ENCODE data around the gene KRT77. TPM values are rescaled to one million over a fixed set of nuclear protein-coding genes. Genes with fewer than 3 reads are reported as not detected.
"Not testable (repeated sequence)": the region's sequence is repeated elsewhere in the genome, so short reads cannot be mapped to it uniquely, and the experiment has no call there.

KRT77 gene
- polyA plus RNA-seq, 4 donors = not detected

- no peak for DNase-seq (ENCODE audit: low read depth in 4 of 4, low spot score in 2 of 4)
Observed at GRCh38 chr12:52724384-52724783, 21.1 kb upstream of the KRT77 start.

- DNase-seq (ENCODE audit: low read depth in 4 of 4, low spot score in 2 of 4) = no peak
Observed at GRCh38 chr12:52722680-52723079, 19.4 kb upstream of the KRT77 start.

GRCh38 chr12:52721838-52722470 is 18.6 kb upstream of the KRT77 start:
- no peak for DNase-seq (ENCODE audit: low read depth in 4 of 4, low spot score in 2 of 4)

GRCh38 chr12:52720365-52720886 is 17.1 kb upstream of the KRT77 start:
- no peak for DNase-seq (ENCODE audit: low read depth in 4 of 4, low spot score in 2 of 4)

GRCh38 chr12:52716061-52716460 is 12.7 kb upstream of the KRT77 start:
- DNase-seq (ENCODE audit: low read depth in 4 of 4, low spot score in 2 of 4) = no peak

GRCh38 chr12:52715416-52715815 is 12.1 kb upstream of the KRT77 start:
- DNase-seq (ENCODE audit: low read depth in 4 of 4, low spot score in 2 of 4) = no peak

- DNase-seq (ENCODE audit: low read depth in 4 of 4, low spot score in 2 of 4) = no peak
Observed at GRCh38 chr12:52714887-52715281, 11.6 kb upstream of the KRT77 start.

GRCh38 chr12:52713960-52714886 is 10.9 kb upstream of the KRT77 start:
- no peak for DNase-seq (ENCODE audit: low read depth in 4 of 4, low spot score in 2 of 4)

GRCh38 chr12:52712122-52712521 is 8.8 kb upstream of the KRT77 start:
- DNase-seq (ENCODE audit: low read depth in 4 of 4, low spot score in 2 of 4) = not testable (repeated sequence)

- no peak for DNase-seq (ENCODE audit: low read depth in 4 of 4, low spot score in 2 of 4)
Observed at GRCh38 chr12:52710730-52711129, 7.4 kb upstream of the KRT77 start.

GRCh38 chr12:52708010-52708409 is 4.7 kb upstream of the KRT77 start:
- DNase-seq (ENCODE audit: low read depth in 4 of 4, low spot score in 2 of 4) = no peak

GRCh38 chr12:52704464-52704863 is 1.1 kb upstream of the KRT77 start:
- DNase-seq (ENCODE audit: low read depth in 4 of 4, low spot score in 2 of 4) = no peak

- no peak for DNase-seq (ENCODE audit: low read depth in 4 of 4, low spot score in 2 of 4)
Observed at GRCh38 chr12:52703878-52704277, 554 bp upstream of the KRT77 start.

- no peak for DNase-seq (ENCODE audit: low read depth in 4 of 4, low spot score in 2 of 4)
Observed at GRCh38 chr12:52702338-52702737, 986 bp downstream of the KRT77 start.

GRCh38 chr12:52701281-52701680 is 2.0 kb downstream of the KRT77 start:
- no peak for DNase-seq (ENCODE audit: low read depth in 4 of 4, low spot score in 2 of 4)

- no peak for DNase-seq (ENCODE audit: low read depth in 4 of 4, low spot score in 2 of 4)
Observed at GRCh38 chr12:52699960-52700359, 3.4 kb downstream of the KRT77 start.

- no peak for DNase-seq (ENCODE audit: low read depth in 4 of 4, low spot score in 2 of 4)
Observed at GRCh38 chr12:52699373-52699772, 4.0 kb downstream of the KRT77 start.

GRCh38 chr12:52698651-52699340 is 4.5 kb downstream of the KRT77 start:
- no peak for DNase-seq (ENCODE audit: low read depth in 4 of 4, low spot score in 2 of 4)

- no peak for DNase-seq (ENCODE audit: low read depth in 4 of 4, low spot score in 2 of 4)
Observed at GRCh38 chr12:52697058-52697582, 6.2 kb downstream of the KRT77 start.

GRCh38 chr12:52696588-52696987 is 6.7 kb downstream of the KRT77 start:
- no peak for DNase-seq (ENCODE audit: low read depth in 4 of 4, low spot score in 2 of 4)

GRCh38 chr12:52695039-52695438 is 8.3 kb downstream of the KRT77 start:
- no peak for DNase-seq (ENCODE audit: low read depth in 4 of 4, low spot score in 2 of 4)
